Smooth muscle cell (in vitro differentiated cells): ENCODE results near the gene EHD1. TPM values are rescaled to one million over a fixed set of nuclear protein-coding genes. Genes with fewer than 3 reads are reported as not detected.

Source experiments
- DNase-seq: peaks from one replicate; lab custom pipeline; 2025; ENCODE audit not compliant: unreplicated experiment; lab: John Stamatoyannopoulos, UW
- H2AFZ ChIP-seq: fragments of 200-600 bp; sonication (generic); 2 replicates; pipeline ENCODE4 v1.6.0; 2016; ENCODE audit warnings: antibody characterized with exemption, low read depth, mild to moderate bottlenecking
- H3F3A ChIP-seq: fragments of 200-600 bp; sonication (generic); 2 replicates; pipeline ENCODE4 v1.6.0; 2017; ENCODE audit warnings: antibody characterized with exemption, low read depth
- H3K27ac ChIP-seq: fragments of 200-600 bp; sonication (generic); 2 replicates; pipeline ENCODE4 v1.5.1; 2016; ENCODE audit warnings: low read depth, mild to moderate bottlenecking
- H3K27me3 ChIP-seq: fragments of 200-600 bp; sonication (generic); 2 replicates; pipeline ENCODE4 v1.6.1; 2016; ENCODE audit warnings: low read depth, mild to moderate bottlenecking
- H3K36me3 ChIP-seq: fragments of 200-600 bp; sonication (generic); 2 replicates; pipeline ENCODE4 v1.5.1; 2016; ENCODE audit warnings: low read depth
- H3K4me1 ChIP-seq: fragments of 200-600 bp; sonication (generic); 2 replicates; pipeline ENCODE4 v1.5.1; 2016; ENCODE audit warnings: low read depth
- H3K4me2 ChIP-seq: fragments of 200-600 bp; sonication (generic); 2 replicates; pipeline ENCODE4 v1.6.0; 2016; ENCODE audit warnings: mild to moderate bottlenecking
- H3K4me3 ChIP-seq: fragments of 200-600 bp; sonication (generic); 2 replicates; pipeline ENCODE4 v1.5.1; 2016; ENCODE audit warnings: mild to moderate bottlenecking
- H3K79me2 ChIP-seq: fragments of 200-600 bp; sonication (generic); 2 replicates; pipeline ENCODE4 v1.6.0; 2016; ENCODE audit warnings: low read depth, mild to moderate bottlenecking
- H3K9ac ChIP-seq: fragments of 200-600 bp; sonication (generic); 2 replicates; pipeline ENCODE4 v1.6.0; 2016; ENCODE audit warnings: low read depth
- H3K9me3 ChIP-seq: fragments of 200-600 bp; sonication (generic); replicated peaks from 2 replicates; pipeline ENCODE4 v1.5.1; 2016; ENCODE audit warnings: low read depth
- H4K20me1 ChIP-seq: fragments of 200-600 bp; sonication (generic); 2 replicates; pipeline ENCODE4 v1.6.0; 2016; ENCODE audit warnings: low read depth
- WGBS: methylation state at CpG from one replicate; pipeline ENCODE4 v1.1.7; 2016; ENCODE audit warnings: low lambda C conversion rate; 5-methylcytosine and 5-hydroxymethylcytosine counted together
- polyA plus RNA-seq: library from polyadenylated mRNA; unstranded; fragments of >200 nt; fragmentation: Nextera tagmentation; extraction: Ambion mirVana; gene quantifications from 2 replicates; pipeline ENCODE4 v1.2.1, GENCODE V29; 2016
- total RNA-seq: library from RNA; depleted of rRNA; stranded (reverse); fragments of >200 nt; gene quantifications from 2 replicates; pipeline ENCODE4 v1.2.3, GENCODE V29; 2014
- TF ChIP-seq, protein P1 (sequence below): fragments of 200-600 bp; sonication (generic); IDR thresholded peaks from 2 replicates; pipeline ENCODE4 v1.5.1; 2017; ENCODE audit warnings: borderline replicate concordance, mild to moderate bottlenecking, antibody characterized with exemption; ENCODE audit not compliant: insufficient read depth, poor library complexity, severe bottlenecking

The EHD1 gene
- total and polyA plus RNA-seq, 2 experiments from 2014 or later: 42.8 to 59.8 TPM

DNA sequence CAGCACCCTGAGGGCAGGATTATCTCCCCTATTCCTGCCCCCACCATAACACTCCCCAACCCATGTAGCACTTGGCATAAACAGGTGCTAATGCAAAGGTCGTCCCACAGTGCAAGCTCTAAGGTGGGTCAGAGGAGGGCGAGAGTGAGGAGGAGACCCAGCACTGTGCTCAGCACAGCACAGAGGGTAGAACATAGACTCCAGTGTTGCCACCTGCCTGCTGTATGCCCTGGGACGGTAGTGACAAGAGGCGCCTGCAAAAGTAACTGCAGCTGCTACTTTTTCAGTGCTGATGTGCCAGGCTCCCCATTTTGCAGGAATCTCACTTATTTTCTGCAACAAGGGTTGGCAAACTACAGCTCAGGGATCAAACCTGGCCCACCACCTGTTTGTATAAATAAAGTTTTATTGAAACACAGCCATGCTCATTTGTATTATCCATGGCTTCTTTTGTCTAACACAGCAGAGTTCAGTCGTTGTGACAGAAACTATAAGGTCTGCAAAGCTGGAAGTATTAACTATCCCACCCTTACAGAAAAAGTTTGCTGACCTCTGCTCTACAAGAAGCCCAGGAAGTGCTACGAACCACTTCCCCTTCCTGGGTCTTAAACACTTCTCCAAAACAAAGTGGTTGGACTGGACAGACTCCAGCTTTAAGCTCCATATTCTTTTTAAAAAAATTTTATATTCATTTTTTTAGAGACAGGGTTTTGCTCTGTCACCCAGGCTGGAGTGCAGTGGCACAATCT lies 17.0 kb downstream of the EHD1 start:
- no peak overlapping the region for H3K4me2 ChIP-seq
- H3K4me3 ChIP-seq: no peak overlapping the region
- no peak for DNase-seq
- H3K9ac ChIP-seq: no peak overlapping the region
- H3K27ac ChIP-seq: no peak overlapping the region
- no peaks in the 10 kb centered on the region for H3K36me3 ChIP-seq
- peaks cover 72% of the 10 kb centered on the region for H3K79me2 ChIP-seq
- H2AFZ ChIP-seq: no peak overlapping the region
- H3F3A ChIP-seq: peaks cover 20% of the 10 kb centered on the region
- peaks cover 34% of the 10 kb centered on the region for H3K4me1 ChIP-seq
- TF ChIP-seq, protein P1, sequence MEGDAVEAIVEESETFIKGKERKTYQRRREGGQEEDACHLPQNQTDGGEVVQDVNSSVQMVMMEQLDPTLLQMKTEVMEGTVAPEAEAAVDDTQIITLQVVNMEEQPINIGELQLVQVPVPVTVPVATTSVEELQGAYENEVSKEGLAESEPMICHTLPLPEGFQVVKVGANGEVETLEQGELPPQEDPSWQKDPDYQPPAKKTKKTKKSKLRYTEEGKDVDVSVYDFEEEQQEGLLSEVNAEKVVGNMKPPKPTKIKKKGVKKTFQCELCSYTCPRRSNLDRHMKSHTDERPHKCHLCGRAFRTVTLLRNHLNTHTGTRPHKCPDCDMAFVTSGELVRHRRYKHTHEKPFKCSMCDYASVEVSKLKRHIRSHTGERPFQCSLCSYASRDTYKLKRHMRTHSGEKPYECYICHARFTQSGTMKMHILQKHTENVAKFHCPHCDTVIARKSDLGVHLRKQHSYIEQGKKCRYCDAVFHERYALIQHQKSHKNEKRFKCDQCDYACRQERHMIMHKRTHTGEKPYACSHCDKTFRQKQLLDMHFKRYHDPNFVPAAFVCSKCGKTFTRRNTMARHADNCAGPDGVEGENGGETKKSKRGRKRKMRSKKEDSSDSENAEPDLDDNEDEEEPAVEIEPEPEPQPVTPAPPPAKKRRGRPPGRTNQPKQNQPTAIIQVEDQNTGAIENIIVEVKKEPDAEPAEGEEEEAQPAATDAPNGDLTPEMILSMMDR: no peak
- peaks cover 64% of the 10 kb centered on the region for H4K20me1 ChIP-seq
- 94% methylated on average over 6 of the region's 6 CpGs for WGBS
- H3K9me3 ChIP-seq: no peaks in the 10 kb centered on the region
- no peaks in the 10 kb centered on the region for H3K27me3 ChIP-seq

DNA sequence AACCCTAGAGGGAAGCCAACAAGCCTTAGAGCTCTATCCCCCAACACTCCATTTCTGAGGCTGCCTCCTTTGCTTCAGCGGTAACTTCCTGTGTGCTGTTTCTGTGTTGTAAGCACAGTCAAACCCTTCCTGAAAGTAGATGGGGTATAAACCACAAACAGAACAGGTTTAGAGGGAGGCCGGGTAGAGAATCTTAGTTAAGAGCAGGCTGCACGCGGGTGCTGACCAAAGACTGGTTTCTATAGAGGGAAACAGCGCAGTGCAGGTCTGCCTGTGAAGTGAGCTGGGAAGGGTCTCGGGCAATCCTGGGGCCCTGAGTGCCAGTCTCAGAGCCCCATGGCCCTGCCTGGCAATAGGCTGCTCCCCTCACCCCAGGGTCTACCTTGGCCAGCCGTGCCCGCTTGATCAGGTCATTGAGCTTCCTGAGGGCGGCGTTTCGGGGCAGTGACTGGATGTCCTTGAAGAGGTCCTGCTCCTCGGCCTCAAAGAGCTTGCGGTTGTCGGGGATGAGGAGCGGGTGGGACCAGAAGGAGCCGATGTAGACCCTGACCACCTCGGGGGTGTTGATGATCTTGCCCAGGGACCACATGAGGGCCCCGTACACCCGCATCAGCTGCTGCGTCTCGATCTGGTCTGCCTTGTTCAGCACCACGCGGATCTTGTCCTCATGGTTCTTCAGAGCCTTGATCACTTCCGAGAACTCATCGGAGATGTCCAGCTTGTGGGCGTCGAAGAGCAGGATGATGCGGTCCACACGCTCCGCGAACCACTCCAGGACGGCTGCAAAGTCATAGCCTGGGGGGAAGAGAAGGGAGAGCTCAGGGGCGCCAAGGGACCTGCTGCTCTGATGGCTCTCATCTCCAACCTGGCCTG lies 18.6 kb downstream of the EHD1 start:
- H3K4me2 ChIP-seq: no peak overlapping the region
- H2AFZ ChIP-seq: no peak overlapping the region
- WGBS: 97% methylated on average over 33 of the region's 33 CpGs
- TF ChIP-seq, protein P1: no peak
- H3K79me2 ChIP-seq: peaks cover 59% of the 10 kb centered on the region
- no peaks in the 10 kb centered on the region for H3K27me3 ChIP-seq
- H3K9ac ChIP-seq: no peak overlapping the region
- no peaks in the 10 kb centered on the region for H3K9me3 ChIP-seq
- no peak overlapping the region for H3K4me3 ChIP-seq
- H3K4me1 ChIP-seq: peaks cover 28% of the 10 kb centered on the region
- peaks cover 14% of the 10 kb centered on the region for H3F3A ChIP-seq
- H3K27ac ChIP-seq: no peak overlapping the region
- H4K20me1 ChIP-seq: peaks cover 57% of the 10 kb centered on the region
- H3K36me3 ChIP-seq: no peaks in the 10 kb centered on the region
- DNase-seq: no peak

DNA sequence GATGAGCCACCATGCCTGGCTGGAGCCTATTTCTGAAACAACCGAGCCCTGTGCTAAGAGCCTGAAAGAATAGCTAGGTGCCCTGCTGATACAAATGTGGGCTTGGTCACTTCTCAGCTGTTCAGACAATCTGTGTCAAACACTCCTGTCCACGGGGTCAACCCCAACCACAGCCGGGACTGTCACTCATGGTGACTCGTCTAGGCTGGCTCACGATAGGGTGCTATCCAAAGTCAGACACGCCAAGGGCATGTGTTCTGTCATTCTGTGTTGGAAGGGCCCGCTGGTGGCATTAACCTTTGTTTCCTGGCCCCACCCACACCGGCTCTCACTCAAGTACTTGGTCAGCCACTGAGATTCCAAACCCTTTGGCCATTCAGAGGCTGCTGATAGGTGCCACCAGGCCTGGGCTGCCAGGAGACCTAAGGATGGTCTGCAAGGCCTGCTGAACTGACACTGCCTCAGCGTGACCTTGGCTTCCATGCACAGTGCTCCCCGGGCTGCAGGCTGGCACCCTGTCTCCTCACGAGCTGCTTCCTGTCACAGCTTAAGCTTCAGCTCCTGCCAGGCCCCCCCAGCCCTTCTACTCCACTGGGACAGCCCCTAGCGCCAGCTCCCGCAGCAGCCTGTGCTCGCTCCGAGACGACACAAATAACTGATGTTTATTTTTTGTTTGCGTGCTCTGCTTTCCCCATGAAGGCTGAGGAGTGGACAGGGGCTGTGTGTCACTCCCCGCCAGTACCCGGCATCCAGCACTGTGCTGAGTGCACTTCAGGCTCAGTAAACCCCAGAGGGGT lies 19.8 kb downstream of the EHD1 start:
- H3K4me2 ChIP-seq: no peak overlapping the region
- peaks cover 18% of the 10 kb centered on the region for H3K4me1 ChIP-seq
- no peaks in the 10 kb centered on the region for H3K27me3 ChIP-seq
- H3K79me2 ChIP-seq: peaks cover 53% of the 10 kb centered on the region
- peaks cover 16% of the 10 kb centered on the region for H3F3A ChIP-seq
- no peak overlapping the region for H2AFZ ChIP-seq
- no peak for DNase-seq
- no peaks in the 10 kb centered on the region for H3K36me3 ChIP-seq
- TF ChIP-seq, protein P1: no peak
- H3K27ac ChIP-seq: no peak overlapping the region
- H3K4me3 ChIP-seq: no peak overlapping the region
- H4K20me1 ChIP-seq: peaks cover 49% of the 10 kb centered on the region
- H3K9ac ChIP-seq: no peak overlapping the region
- 91% methylated on average over 19 of the region's 19 CpGs for WGBS
- H3K9me3 ChIP-seq: no peaks in the 10 kb centered on the region
